ENCODE data around the gene IFT25. TPM values are rescaled to one million over a fixed set of nuclear protein-coding genes. Genes with fewer than 3 reads are reported as not detected.

Gene IFT25
- total RNA-seq, 1 donor from 2014 or later: 41.0 TPM

- ATAC-seq (ENCODE audit: low read depth): no peak
- ChIA-PET CTCF (no interaction called here), POLR2A (no interaction called here)
- no peak for TF ChIP-seq CTCF (IDR thresholded peaks at IDR 0.05)
- H3K9me3 Mint-ChIP-seq: no peaks in the 10 kb centered on the region
- H3K27me3 Mint-ChIP-seq: no peaks in the 10 kb centered on the region
- no peak for DNase-seq
- H3K4me1 Mint-ChIP-seq: no peaks in the 10 kb centered on the region
- H3K4me3 Mint-ChIP-seq: no peak overlapping the region
- H3K36me3 Mint-ChIP-seq (ENCODE audit: low read depth): peaks cover 54% of the 10 kb centered on the region
- intact Hi-C loops (cut with micrococcal nuclease): no loop called here
- no peak overlapping the region for H3K27ac Mint-ChIP-seq
These were observed 16.1 kb downstream of the IFT25 start for GRCh38 chr1:53929246-53929960.

- ATAC-seq (ENCODE audit: low read depth) (no peak), DNase-seq (no peak)
- peaks cover 64% of the 10 kb centered on the region for H3K36me3 Mint-ChIP-seq (ENCODE audit: low read depth)
- ChIA-PET CTCF (no interaction called here), POLR2A (interaction anchor here (1.0 kb wide), 1 partner anchor 17 kb away, joined by 3 read pairs; no protein-coding TSS in a partner anchor)
- no peak for TF ChIP-seq CTCF (IDR thresholded peaks at IDR 0.05)
- intact Hi-C loops (cut with micrococcal nuclease): no loop called here
- H3K4me3 Mint-ChIP-seq: no peak overlapping the region
- H3K27ac Mint-ChIP-seq: no peak overlapping the region
- H3K27me3 Mint-ChIP-seq: no peaks in the 10 kb centered on the region
- H3K4me1 Mint-ChIP-seq: no peaks in the 10 kb centered on the region
- H3K9me3 Mint-ChIP-seq: no peaks in the 10 kb centered on the region
These were observed 18.1 kb downstream of the IFT25 start for GRCh38 chr1:53927376-53927881.

DNA sequence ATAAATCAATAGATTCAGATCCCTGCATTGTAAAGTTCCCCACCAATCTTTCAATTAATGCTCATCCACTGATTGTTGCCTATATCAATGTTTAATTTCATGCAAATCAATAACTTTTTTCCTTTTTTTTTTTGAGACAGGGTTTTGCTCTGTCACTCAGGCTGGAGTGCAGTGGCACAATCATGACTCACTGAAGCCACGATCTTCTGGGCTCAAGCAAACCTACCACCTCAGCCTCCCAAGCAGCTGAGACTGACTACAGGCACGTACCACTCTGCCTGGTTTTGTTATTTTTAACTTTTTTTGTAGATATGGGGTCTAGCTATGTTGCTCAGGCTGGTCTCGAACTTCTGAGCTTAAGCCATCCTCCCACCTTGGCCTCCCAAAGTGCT, 25.8 kb downstream of the IFT25 start:
- TF ChIP-seq CTCF (IDR thresholded peaks at IDR 0.05): no peak
- H3K4me3 Mint-ChIP-seq: no peak overlapping the region
- ChIA-PET CTCF (no interaction called here), POLR2A (no interaction called here)
- no peaks in the 10 kb centered on the region for H3K27me3 Mint-ChIP-seq
- no peak overlapping the region for H3K27ac Mint-ChIP-seq
- H3K36me3 Mint-ChIP-seq (ENCODE audit: low read depth): peaks cover 65% of the 10 kb centered on the region
- DNase-seq: no peak
- intact Hi-C loops (cut with micrococcal nuclease): no loop called here
- H3K4me1 Mint-ChIP-seq: no peaks in the 10 kb centered on the region
- no peak for ATAC-seq (ENCODE audit: low read depth)
- no peaks in the 10 kb centered on the region for H3K9me3 Mint-ChIP-seq

DNA sequence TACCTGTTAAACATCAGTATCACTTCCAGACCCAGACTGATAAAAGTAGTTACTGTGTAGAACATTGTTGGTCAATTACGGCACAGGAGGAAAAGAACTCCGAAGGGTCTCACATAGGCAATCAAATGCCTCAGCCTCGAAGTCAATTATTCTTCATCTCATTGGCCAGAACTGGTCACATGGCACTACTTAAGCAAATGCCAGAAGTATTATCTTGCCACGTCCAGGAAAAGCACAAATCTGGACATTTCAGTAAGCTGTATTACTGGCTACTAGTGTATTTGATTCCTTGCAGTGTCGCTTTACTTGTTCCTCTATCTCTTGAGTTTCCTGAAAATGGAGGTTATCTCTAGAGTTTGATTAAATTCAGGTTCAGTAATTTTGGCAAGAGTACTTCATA, 27.2 kb downstream of the IFT25 start:
- H3K36me3 Mint-ChIP-seq (ENCODE audit: low read depth): peaks cover 54% of the 10 kb centered on the region
- H3K9me3 Mint-ChIP-seq: no peaks in the 10 kb centered on the region
- H3K4me1 Mint-ChIP-seq: no peaks in the 10 kb centered on the region
- no peak for TF ChIP-seq CTCF (IDR thresholded peaks at IDR 0.05)
- CTCF ChIA-PET: no interaction called here
- intact Hi-C loops (cut with micrococcal nuclease): no loop called here
- H3K27me3 Mint-ChIP-seq: no peaks in the 10 kb centered on the region
- DNase-seq (no peak), ATAC-seq (ENCODE audit: low read depth) (no peak)
- POLR2A ChIA-PET: interaction anchor here (0.8 kb wide), 1 partner anchor 30 kb away, joined by 3 read pairs; no protein-coding TSS in a partner anchor
- H3K4me3 Mint-ChIP-seq: no peak overlapping the region
- H3K27ac Mint-ChIP-seq: no peak overlapping the region

- CTCF ChIA-PET: interaction anchor here (0.5 to 1.4 kb wide), 2 partner anchors 15 to 35 kb away, joined by 3 to 4 read pairs; no protein-coding TSS in a partner anchor
- ATAC-seq (ENCODE audit: low read depth): no peak
- intact Hi-C loops (cut with micrococcal nuclease): no loop called here
- no peak for TF ChIP-seq CTCF (IDR thresholded peaks at IDR 0.05)
- no peak overlapping the region for H3K4me3 Mint-ChIP-seq
- no peaks in the 10 kb centered on the region for H3K9me3 Mint-ChIP-seq
- no peaks in the 10 kb centered on the region for H3K27me3 Mint-ChIP-seq
- POLR2A ChIA-PET: no interaction called here
- no peak overlapping the region for H3K27ac Mint-ChIP-seq
- no peaks in the 10 kb centered on the region for H3K4me1 Mint-ChIP-seq
- H3K36me3 Mint-ChIP-seq (ENCODE audit: low read depth): peaks cover 29% of the 10 kb centered on the region
- no peak for DNase-seq
These were observed 32.0 kb downstream of the IFT25 start for GRCh38 chr1:53913352-53914033.
